Measurements from ENCODE around the gene CARS1.
A peak's percentile ranks its signal among the peaks of the same experiment; 100 is the strongest.

CARS1 gene

GRCh38 chr11:3057069-3057963 lies at the start of gene CARS1:
CARS1 (minus strand) TSS chr11:3057423; CDS start chr11:3057367, 56 bp downstream.
- DNase-seq (ENCODE audit: insufficient read length, low spot score) (peak; percentile 96), FAIRE-seq (peak; percentile 83)

DNA sequence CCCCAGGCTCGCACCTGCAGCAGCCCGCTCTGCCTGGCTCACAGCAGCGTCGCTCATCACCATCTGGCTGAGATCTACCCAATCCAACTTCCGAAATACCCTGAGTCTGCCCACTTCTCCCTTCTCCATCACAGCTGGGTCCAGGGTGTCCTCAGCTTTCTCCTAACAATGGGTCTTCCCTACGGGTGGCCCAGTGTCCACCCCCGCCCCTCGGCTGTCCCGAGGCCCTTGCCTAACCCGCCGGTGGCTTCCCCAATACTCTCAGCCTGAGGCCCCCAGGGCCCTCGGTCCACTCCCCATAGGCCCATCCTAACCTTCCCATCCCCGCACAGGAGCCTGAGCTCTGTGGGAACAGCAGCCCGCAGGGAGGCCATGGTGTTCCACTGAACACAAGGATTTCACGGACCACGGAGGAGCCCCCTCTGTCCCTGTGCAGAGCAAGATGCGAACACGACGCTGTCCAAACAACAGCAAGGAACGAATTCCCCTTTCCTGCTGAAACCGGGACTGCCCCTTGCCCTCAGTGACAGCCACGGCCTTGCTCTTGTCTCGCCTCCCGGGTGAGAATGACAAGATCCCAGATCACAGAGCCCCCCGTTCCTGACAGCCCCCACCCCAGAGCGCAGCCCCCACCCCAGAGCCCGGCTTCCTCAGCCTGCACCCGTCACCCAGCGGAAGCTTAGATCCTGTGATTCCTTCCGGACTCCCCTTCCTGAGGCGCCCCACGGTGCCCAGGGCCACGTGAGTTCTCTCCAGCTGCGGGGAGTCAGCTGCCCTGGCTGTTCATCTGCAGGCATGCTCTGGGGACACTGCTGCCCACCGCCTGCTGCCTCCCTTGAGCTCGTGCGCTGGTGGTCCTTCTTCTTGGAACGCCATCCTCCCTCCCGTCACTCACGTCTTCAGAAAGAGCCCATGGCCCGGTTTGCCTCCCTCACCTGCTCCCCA lies 48.8 kb upstream of the CARS1 start:
- DNase-seq (ENCODE audit: insufficient read length, low spot score) (no peak), FAIRE-seq (no peak)

GRCh38 chr11:3104961-3105790 lies 48.0 kb upstream of the CARS1 start:
- FAIRE-seq (no peak), DNase-seq (ENCODE audit: insufficient read length, low spot score) (no peak)

GRCh38 chr11:3104051-3104714 lies 47.0 kb upstream of the CARS1 start:
- no peak for FAIRE-seq
- DNase-seq (ENCODE audit: insufficient read length, low spot score), result no peak

DNA sequence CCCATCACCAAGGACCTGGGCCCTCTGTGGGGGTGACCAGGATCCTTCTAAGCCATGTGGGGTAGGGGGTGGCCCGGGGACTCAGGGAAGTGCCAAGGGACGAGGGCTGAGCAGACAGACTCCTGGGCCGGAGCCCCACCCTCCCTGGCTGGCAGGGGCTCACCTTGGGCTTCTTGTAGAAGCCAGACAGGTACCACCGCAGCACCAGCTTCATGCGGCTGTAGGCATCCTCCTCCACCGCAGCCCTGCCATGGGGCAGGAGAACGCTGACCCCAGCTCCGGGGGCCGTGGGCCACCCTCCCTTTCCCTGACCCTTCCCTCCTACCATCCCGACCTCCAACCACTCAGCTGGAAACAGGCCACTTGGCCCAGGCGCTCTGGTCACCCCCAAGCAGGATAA lies 45.9 kb upstream of the CARS1 start:
- FAIRE-seq, result no peak
- DNase-seq (ENCODE audit: insufficient read length, low spot score), result no peak

DNA sequence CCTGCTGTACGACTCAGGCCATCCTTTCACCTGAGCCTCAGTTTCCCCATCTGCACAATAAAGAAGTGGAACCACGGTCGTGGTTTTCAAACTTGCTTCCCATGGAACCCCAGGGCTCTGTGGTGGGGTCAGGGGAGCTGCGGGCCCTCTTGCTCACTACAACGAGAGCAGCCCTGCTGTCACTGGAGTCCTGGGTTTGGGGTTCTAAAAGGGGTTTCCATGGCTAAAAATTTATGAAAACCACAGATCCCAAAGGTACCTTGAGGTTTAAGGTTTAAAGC lies 45.4 kb upstream of the CARS1 start:
- DNase-seq (ENCODE audit: insufficient read length, low spot score), result no peak
- FAIRE-seq, result no peak

DNA sequence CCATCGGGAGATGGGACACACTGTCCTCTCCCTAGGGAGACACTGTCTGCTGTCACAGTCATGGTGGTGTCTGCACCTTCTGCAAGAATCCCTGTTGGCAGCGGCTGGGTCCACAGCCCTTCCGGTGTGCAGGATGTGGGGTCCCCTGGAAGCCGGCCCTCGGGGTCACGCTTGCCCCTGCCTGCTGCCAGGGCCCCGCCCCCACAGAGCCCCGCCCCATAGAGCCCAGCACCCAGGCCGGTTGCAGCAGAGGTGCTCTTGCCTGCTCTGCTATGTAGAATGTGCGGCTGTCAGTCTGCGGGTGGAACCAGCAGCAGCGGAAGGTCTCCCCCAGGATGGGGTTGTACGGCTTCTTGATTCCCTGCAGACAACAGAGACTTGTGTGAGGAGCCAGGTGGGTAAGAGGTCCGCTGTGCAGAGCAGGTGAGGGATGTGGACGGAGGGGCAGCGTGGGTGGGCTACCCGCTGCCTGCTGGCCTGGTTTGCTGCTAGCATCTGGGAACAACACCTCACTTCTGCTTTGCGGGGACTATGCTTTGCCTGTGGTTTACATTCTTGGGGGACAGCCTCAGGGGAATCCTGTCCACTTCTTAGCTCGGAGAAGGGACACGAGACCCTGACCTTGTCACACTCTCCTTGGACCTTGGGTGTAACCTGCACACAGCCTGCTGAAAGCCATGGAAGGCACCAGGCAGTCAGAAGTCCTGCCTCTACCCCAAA lies 44.9 kb upstream of the CARS1 start:
- no peak for DNase-seq (ENCODE audit: insufficient read length, low spot score)

GRCh38 chr11:3099178-3099577 lies 42.0 kb upstream of the CARS1 start:
- no peak for FAIRE-seq
- DNase-seq (ENCODE audit: insufficient read length, low spot score), result no peak

More for the DNA sequence above, 44.9 kb upstream of the CARS1 start:
- FAIRE-seq, result no peak

DNA sequence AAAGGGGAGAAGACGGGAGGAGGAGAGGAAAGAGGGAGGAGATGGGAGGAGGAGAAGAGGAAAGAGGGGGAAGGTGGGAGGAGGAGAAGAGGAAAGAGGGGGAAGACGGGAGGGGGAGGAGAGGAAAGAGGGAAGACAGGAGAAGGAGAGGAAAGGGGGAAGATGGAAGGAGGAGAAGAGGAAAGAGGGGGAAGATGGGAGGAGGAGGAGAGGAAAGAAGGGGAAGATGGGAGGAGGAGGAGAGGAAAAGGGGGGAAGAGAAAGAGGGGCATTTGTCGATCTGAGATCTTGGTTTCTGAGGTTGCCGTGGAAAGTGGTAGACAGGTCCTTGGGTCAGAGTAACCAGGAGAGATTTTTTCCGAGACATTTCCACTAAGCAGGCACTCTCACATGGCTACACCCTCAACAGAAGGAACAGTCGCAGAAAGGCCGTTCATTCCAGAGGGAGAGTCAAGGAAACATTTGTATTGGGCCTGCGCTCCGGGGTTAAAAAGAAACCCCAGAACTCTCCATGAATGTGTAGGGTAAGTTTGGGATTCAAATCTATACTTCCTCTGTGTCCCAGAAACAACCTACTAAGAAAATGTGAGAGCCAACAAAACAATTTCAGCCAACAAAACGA lies 39.8 kb upstream of the CARS1 start:
- no peak for FAIRE-seq
- DNase-seq (ENCODE audit: insufficient read length, low spot score), result no peak

DNA sequence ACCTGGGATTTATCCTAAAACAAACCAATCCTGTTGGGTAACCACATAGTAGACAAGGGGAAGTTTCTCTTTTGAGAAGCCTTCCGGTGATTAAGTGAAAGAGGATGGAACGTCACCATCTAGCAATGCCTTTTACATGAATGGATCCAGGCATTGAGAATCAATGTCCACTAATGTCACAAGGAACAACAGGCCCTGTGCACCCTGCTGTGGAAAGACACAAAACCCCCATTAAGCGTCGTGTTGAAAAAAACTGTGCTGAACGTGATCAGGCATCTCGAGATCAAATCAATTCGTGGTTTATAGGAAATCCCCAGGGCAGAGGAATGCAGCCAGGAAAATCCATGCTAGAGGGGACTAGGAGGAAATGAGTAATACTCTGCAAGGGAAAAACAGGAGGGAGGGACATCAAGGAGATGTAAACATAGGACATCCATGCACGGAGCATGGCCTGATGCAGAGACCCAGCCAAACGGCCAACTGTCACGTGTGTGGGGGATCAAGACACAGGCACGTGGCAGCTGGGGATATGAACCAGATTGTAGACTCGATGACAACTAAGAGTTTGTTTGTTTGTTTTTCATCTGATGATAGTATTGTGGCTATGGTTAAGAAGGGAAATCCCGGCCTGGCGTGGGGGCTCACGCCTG lies 38.6 kb upstream of the CARS1 start:
- no peak for FAIRE-seq
- DNase-seq (ENCODE audit: insufficient read length, low spot score), result no peak

- DNase-seq (ENCODE audit: insufficient read length, low spot score) (no peak), FAIRE-seq (no peak)
Observed at GRCh38 chr11:3094223-3094824, 37.1 kb upstream of the CARS1 start.

- FAIRE-seq, result no peak
- no peak for DNase-seq (ENCODE audit: insufficient read length, low spot score)
Observed at GRCh38 chr11:3093281-3094191, 36.3 kb upstream of the CARS1 start.

DNA sequence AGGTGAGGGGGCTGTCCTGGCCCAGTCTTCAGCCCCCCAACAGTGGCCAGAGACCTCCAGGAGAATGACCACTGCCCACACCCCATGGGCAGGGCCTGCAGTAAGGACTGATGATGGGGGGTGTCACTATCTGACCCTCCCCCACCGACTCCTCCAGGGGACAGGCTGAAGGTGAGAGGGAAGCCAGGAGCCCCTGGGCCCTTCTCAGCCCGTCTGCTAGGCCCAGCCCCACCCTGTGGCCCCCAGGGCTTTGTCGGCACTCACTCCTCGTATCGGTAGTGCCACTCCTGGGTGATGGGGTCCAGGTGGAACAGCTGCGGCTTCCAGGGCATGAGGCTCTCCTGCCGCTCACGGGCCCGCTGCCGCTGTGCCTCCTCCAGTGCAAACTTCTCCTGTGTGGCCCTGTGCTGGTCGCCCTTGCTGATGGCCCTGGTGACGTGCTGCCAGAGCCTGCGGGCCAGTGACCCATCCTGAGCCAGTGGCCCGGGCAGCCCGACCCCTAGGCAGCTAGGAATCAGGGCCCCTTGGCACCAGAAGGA lies 35.4 kb upstream of the CARS1 start:
- DNase-seq (ENCODE audit: insufficient read length, low spot score) (no peak), FAIRE-seq (no peak)

- FAIRE-seq (peak; percentile 62), DNase-seq (ENCODE audit: insufficient read length, low spot score) (peak; percentile 95)
Observed at GRCh38 chr11:3091846-3092602, 34.8 kb upstream of the CARS1 start.

DNA sequence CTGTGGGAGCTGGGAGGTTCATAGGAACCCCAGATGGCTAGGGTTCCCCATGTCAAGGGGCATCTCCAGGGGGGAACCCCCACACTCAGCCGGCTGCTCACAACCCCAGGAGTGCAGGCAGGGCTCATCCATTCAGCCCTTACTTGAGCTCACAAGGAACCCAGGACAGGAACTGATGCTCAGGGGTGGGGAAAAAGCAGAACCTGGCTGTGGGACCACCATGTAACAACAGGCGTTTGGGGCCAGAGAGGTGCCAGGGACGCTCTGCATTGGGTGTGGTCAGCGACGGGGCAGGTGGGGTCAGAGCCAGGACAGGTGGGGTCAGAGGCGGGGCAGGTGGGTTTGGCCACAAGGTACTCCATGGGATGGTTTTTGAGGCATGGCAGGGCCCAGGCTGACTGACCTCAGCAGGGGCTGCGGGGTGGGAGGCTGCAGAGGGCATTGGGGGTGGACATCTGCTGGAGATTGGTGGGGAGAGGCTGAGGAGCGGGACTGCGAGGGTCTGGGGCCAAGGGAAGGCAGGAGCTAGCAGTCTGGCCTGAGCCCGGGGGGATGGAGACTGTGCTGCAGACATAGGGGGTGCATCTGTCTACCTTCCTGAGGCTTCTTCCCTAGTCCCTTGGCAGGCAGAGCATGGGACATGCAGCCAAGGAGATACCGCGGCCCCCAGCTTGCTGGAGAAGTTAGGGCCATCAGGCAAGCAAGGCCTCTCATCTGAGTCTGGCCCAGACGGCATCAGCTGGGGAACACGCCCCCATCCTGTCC lies 34.0 kb upstream of the CARS1 start:
- FAIRE-seq (no peak), DNase-seq (ENCODE audit: insufficient read length, low spot score) (no peak)
